ENCODE data around the gene SYNJ2. TPM values are rescaled to one million over a fixed set of nuclear protein-coding genes. Genes with fewer than 3 reads are reported as not detected.

Gene SYNJ2
- total and polyA plus RNA-seq, 2 experiments from 2014 or later, result 2.8 to 5.6 TPM

DNA sequence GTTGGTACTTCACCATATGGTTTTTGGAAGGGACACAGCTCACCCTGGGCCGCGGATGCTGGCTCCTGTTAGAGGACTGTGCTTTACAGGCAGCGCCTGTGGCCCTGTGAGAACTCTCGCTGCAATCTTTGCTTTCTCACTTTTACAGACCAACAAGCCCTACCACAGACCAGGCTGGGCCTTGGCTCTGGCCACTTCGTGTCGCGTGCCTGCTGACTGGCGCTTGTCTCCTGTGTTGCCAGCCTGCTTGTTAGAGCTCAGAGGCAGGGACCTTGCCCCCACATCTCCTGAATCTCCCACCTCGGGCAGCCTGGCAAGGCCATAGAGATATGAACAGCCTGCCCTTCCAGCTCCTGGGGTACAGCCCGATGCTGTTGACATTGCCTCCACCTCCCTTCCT is 56.1 kb downstream of the SYNJ2 start:
- no peaks in the 10 kb centered on the region for H3K9me3 Mint-ChIP-seq
- Histone ChIP-seq H3K27me3 (ENCODE audit: insufficient read depth) (no peaks in the 10 kb centered on the region), H3K9me2 (ENCODE audit: insufficient read depth) (no peaks in the 10 kb centered on the region), H3K4me1 (ENCODE audit: insufficient read depth) (no peaks in the 10 kb centered on the region), H2AFZ (no peak overlapping the region), H3K4me3 (no peak overlapping the region), H3K4me2 (no peak overlapping the region), H4K20me1 (replicated peaks; ENCODE audit: insufficient read depth) (no peaks in the 10 kb centered on the region), H3K79me2 (replicated peaks; ENCODE audit: insufficient read depth) (no peaks in the 10 kb centered on the region), H3F3A (replicated peaks; ENCODE audit: low read depth) (no peaks in the 10 kb centered on the region), H3K36me3 (ENCODE audit: insufficient read depth) (no peaks in the 10 kb centered on the region), H3K27ac (ENCODE audit: low read depth) (no peak overlapping the region)
- peaks cover 24% of the 10 kb centered on the region for H3K4me1 Mint-ChIP-seq
- H3K27me3 Mint-ChIP-seq (ENCODE audit: insufficient read depth, low read depth, poor library complexity), result peaks cover 5% of the 10 kb centered on the region
- TF ChIP-seq, protein P1, sequence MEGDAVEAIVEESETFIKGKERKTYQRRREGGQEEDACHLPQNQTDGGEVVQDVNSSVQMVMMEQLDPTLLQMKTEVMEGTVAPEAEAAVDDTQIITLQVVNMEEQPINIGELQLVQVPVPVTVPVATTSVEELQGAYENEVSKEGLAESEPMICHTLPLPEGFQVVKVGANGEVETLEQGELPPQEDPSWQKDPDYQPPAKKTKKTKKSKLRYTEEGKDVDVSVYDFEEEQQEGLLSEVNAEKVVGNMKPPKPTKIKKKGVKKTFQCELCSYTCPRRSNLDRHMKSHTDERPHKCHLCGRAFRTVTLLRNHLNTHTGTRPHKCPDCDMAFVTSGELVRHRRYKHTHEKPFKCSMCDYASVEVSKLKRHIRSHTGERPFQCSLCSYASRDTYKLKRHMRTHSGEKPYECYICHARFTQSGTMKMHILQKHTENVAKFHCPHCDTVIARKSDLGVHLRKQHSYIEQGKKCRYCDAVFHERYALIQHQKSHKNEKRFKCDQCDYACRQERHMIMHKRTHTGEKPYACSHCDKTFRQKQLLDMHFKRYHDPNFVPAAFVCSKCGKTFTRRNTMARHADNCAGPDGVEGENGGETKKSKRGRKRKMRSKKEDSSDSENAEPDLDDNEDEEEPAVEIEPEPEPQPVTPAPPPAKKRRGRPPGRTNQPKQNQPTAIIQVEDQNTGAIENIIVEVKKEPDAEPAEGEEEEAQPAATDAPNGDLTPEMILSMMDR (conservative IDR thresholded peaks at IDR 0.05; ENCODE audit: low read depth in 2 of 2), result no peak
- H3K36me3 Mint-ChIP-seq (ENCODE audit: low read depth), result peaks cover 8% of the 10 kb centered on the region; the same call in 2 of the 3 replicates
- ATAC-seq, result no peak
- no peak overlapping the region for H3K27ac Mint-ChIP-seq
- H3K4me3 Mint-ChIP-seq, result no peak overlapping the region
- no peak for DNase-seq (ENCODE audit: low spot score)

DNA sequence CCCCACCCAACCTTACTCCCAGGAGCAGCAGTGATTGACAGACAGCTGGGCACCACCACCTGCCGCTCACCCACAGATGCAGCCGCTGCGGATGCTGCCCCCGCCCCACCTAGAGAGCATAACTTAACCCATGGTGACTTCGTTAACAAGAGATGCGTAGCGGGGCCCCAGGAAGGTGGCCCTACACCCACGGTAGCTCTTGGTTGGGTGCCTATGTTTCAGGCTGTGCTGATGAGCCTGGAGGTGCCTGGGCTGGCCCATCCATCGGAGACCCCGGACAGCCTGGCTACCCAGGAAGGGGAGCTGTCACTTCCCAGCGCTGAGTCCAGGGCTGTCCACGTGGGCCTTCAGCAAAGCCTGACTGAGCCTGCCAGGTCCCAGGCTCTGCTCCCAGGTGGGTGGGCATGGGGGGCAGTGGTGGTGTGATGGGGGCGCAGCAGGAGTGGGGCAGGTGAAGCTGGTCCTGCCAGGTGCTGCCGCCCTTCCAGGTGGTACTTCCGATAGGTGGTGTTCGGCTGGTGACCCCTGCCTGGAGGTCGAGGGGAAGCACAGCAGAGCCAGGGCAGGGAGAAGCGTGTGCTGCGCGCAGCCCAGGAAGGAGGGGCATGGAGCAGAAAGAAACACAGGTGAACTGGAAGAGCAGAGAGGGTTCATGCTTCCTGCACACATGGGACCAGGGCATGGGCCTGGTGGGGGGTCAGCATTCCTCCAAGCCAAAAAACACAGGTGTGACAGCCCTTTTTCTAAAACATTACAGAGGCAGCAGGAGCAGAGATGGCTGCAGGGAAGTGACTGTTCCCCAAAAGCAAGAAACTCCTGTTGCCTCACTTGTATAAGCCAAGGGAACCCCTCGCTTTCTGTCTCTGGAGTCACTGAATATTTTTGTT is 56.9 kb downstream of the SYNJ2 start:
- Histone ChIP-seq H3K4me1 (ENCODE audit: insufficient read depth) (no peaks in the 10 kb centered on the region), H3K4me2 (no peak overlapping the region), H3K4me3 (no peak overlapping the region), H2AFZ (no peak overlapping the region), H3K27me3 (ENCODE audit: insufficient read depth) (no peaks in the 10 kb centered on the region), H3F3A (replicated peaks; ENCODE audit: low read depth) (no peaks in the 10 kb centered on the region), H3K79me2 (replicated peaks; ENCODE audit: insufficient read depth) (no peaks in the 10 kb centered on the region), H3K36me3 (ENCODE audit: insufficient read depth) (no peaks in the 10 kb centered on the region), H3K27ac (ENCODE audit: low read depth) (no peak overlapping the region), H3K9me2 (ENCODE audit: insufficient read depth) (no peaks in the 10 kb centered on the region), H4K20me1 (replicated peaks; ENCODE audit: insufficient read depth) (no peaks in the 10 kb centered on the region)
- Mint-ChIP-seq H3K27ac (peak overlapping the region; percentile 46), H3K4me1 (peaks cover 24% of the 10 kb centered on the region), H3K9me3 (no peaks in the 10 kb centered on the region), H3K4me3 (no peak overlapping the region), H3K36me3 (ENCODE audit: low read depth) (peaks cover 10% of the 10 kb centered on the region; the same call in 2 of the 3 replicates), H3K27me3 (ENCODE audit: insufficient read depth, low read depth, poor library complexity) (peaks cover 5% of the 10 kb centered on the region)
- ATAC-seq (peak; percentile 20), DNase-seq (ENCODE audit: low spot score) (no peak)
- no peak for TF ChIP-seq STAT1 (IDR thresholded peaks at IDR 0.05; ENCODE audit: unreplicated experiment)
- no peak for TF ChIP-seq POLR2AphosphoS5 (IDR thresholded peaks at IDR 0.05; ENCODE audit: low read depth)
- TF ChIP-seq, protein P2, sequence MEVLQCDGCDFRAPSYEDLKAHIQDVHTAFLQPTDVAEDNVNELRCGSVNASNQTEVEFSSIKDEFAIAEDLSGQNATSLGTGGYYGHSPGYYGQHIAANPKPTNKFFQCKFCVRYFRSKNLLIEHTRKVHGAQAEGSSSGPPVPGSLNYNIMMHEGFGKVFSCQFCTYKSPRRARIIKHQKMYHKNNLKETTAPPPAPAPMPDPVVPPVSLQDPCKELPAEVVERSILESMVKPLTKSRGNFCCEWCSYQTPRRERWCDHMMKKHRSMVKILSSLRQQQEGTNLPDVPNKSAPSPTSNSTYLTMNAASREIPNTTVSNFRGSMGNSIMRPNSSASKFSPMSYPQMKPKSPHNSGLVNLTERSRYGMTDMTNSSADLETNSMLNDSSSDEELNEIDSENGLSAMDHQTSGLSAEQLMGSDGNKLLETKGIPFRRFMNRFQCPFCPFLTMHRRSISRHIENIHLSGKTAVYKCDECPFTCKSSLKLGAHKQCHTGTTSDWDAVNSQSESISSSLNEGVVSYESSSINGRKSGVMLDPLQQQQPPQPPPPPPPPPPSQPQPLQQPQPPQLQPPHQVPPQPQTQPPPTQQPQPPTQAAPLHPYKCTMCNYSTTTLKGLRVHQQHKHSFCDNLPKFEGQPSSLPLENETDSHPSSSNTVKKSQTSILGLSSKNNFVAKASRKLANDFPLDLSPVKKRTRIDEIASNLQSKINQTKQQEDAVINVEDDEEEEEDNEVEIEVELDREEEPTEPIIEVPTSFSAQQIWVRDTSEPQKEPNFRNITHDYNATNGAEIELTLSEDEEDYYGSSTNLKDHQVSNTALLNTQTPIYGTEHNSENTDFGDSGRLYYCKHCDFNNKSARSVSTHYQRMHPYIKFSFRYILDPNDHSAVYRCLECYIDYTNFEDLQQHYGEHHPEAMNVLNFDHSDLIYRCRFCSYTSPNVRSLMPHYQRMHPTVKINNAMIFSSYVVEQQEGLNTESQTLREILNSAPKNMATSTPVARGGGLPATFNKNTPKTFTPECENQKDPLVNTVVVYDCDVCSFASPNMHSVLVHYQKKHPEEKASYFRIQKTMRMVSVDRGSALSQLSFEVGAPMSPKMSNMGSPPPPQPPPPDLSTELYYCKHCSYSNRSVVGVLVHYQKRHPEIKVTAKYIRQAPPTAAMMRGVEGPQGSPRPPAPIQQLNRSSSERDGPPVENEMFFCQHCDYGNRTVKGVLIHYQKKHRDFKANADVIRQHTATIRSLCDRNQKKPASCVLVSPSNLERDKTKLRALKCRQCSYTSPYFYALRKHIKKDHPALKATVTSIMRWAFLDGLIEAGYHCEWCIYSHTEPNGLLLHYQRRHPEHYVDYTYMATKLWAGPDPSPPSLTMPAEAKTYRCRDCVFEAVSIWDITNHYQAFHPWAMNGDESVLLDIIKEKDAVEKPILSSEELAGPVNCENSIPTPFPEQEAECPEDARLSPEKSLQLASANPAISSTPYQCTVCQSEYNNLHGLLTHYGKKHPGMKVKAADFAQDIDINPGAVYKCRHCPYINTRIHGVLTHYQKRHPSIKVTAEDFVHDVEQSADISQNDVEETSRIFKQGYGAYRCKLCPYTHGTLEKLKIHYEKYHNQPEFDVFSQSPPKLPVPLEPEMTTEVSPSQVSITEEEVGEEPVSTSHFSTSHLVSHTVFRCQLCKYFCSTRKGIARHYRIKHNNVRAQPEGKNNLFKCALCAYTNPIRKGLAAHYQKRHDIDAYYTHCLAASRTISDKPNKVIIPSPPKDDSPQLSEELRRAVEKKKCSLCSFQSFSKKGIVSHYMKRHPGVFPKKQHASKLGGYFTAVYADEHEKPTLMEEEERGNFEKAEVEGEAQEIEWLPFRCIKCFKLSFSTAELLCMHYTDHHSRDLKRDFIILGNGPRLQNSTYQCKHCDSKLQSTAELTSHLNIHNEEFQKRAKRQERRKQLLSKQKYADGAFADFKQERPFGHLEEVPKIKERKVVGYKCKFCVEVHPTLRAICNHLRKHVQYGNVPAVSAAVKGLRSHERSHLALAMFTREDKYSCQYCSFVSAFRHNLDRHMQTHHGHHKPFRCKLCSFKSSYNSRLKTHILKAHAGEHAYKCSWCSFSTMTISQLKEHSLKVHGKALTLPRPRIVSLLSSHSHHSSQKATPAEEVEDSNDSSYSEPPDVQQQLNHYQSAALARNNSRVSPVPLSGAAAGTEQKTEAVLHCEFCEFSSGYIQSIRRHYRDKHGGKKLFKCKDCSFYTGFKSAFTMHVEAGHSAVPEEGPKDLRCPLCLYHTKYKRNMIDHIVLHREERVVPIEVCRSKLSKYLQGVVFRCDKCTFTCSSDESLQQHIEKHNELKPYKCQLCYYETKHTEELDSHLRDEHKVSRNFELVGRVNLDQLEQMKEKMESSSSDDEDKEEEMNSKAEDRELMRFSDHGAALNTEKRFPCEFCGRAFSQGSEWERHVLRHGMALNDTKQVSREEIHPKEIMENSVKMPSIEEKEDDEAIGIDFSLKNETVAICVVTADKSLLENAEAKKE (CRISPR knock-in tag; IDR thresholded peaks at IDR 0.05), result no peak
- TF ChIP-seq, protein P3, sequence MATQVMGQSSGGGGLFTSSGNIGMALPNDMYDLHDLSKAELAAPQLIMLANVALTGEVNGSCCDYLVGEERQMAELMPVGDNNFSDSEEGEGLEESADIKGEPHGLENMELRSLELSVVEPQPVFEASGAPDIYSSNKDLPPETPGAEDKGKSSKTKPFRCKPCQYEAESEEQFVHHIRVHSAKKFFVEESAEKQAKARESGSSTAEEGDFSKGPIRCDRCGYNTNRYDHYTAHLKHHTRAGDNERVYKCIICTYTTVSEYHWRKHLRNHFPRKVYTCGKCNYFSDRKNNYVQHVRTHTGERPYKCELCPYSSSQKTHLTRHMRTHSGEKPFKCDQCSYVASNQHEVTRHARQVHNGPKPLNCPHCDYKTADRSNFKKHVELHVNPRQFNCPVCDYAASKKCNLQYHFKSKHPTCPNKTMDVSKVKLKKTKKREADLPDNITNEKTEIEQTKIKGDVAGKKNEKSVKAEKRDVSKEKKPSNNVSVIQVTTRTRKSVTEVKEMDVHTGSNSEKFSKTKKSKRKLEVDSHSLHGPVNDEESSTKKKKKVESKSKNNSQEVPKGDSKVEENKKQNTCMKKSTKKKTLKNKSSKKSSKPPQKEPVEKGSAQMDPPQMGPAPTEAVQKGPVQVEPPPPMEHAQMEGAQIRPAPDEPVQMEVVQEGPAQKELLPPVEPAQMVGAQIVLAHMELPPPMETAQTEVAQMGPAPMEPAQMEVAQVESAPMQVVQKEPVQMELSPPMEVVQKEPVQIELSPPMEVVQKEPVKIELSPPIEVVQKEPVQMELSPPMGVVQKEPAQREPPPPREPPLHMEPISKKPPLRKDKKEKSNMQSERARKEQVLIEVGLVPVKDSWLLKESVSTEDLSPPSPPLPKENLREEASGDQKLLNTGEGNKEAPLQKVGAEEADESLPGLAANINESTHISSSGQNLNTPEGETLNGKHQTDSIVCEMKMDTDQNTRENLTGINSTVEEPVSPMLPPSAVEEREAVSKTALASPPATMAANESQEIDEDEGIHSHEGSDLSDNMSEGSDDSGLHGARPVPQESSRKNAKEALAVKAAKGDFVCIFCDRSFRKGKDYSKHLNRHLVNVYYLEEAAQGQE (IDR thresholded peaks at IDR 0.05; ENCODE audit: unreplicated experiment), result no peak
- no peak for TF ChIP-seq ZNF331 (CRISPR knock-in tag; IDR thresholded peaks at IDR 0.05; ENCODE audit: low read depth)
- TF ChIP-seq CREB1 (CRISPR knock-in tag; IDR thresholded peaks at IDR 0.05; ENCODE audit: low read depth), result no peak
- no peak for TF ChIP-seq JUNB (IDR thresholded peaks at IDR 0.05; ENCODE audit: unreplicated experiment)

All from GM23338 (cell line).